OCI-LY7 (cell line): ENCODE measurements around the gene GAB4. TPM values are rescaled to one million over a fixed set of nuclear protein-coding genes. Genes with fewer than 3 reads are reported as not detected.

Experiments
- Bru-seq: library from RNA; stranded (reverse); fragments of 400-500 nt; gene quantifications from one replicate; lab custom pipeline; 2021; lab: Mats Ljungman, UMichigan
- BruChase-seq, 2 experiments: library from RNA; stranded (reverse); fragments of 400-500 nt; gene quantifications; one replicate each; lab custom pipeline; 2021; lab: Mats Ljungman, UMichigan
- BruUV-seq: library from RNA; stranded (reverse); fragments of 400-500 nt; replicated peaks from 2 replicates; lab custom pipeline; 2021; lab: Mats Ljungman, UMichigan
- CTCF ChIA-PET: fragments of 300-600 bp; sonication (Branson Sonifier 250); formaldehyde crosslinking; loops from one replicate; lab custom pipeline; 2022; ENCODE audit warnings: antibody characterized with exemption; ENCODE audit not compliant: unreplicated experiment; lab: Charles Lee
- POLR2A ChIA-PET: fragments of 300-600 bp; sonication (Branson Sonifier 250); formaldehyde crosslinking; loops from one replicate; lab custom pipeline; 2022; ENCODE audit warnings: antibody characterized with exemption; lab: Charles Lee
- DNase-seq: peaks from one replicate; pipeline ENCODE4 v3.0.0-alpha.2; 2015; ENCODE audit warnings: low spot score
- H2AFZ ChIP-seq: fragments of 200-600 bp; sonication (generic), shearing (Covaris generic); 2 replicates; pipeline ENCODE4 v1.6.1; 2014; ENCODE audit warnings: mild to moderate bottlenecking, antibody characterized with exemption, low read length, moderate library complexity
- H3K27ac ChIP-seq: fragments of 200-600 bp; sonication (generic); 2 replicates; pipeline ENCODE4 v1.5.1; 2014; ENCODE audit warnings: mixed run types, low read depth, mild to moderate bottlenecking, moderate library complexity, low read length, inconsistent platforms; ENCODE audit not compliant: poor library complexity, severe bottlenecking
- H3K36me3 ChIP-seq: fragments of 200-600 bp; sonication (generic); 2 replicates; pipeline ENCODE4 v1.6.1; 2014; ENCODE audit warnings: mild to moderate bottlenecking, antibody characterized with exemption, low read length, moderate library complexity, mixed read lengths; ENCODE audit not compliant: insufficient read depth
- H3K4me1 ChIP-seq: fragments of 200-600 bp; sonication (generic); 2 replicates; pipeline ENCODE4 v1.5.1; 2014; ENCODE audit warnings: mild to moderate bottlenecking, low read length; ENCODE audit not compliant: insufficient read depth, poor library complexity, severe bottlenecking
- H3K4me2 ChIP-seq: fragments of 200-600 bp; sonication (generic); 2 replicates; pipeline ENCODE4 v1.6.1; 2014; ENCODE audit warnings: mild to moderate bottlenecking, low read length
- H3K4me3 ChIP-seq: fragments of 200-600 bp; sonication (generic); 2 replicates; pipeline ENCODE4 v1.5.1; 2014; ENCODE audit warnings: mild to moderate bottlenecking, low read depth, low read length; ENCODE audit not compliant: poor library complexity, severe bottlenecking
- H3K79me2 ChIP-seq: fragments of 200-600 bp; sonication (generic); 2 replicates; pipeline ENCODE4 v1.6.1; 2016; ENCODE audit warnings: low read depth, mild to moderate bottlenecking, low read length, moderate library complexity, mixed read lengths; ENCODE audit not compliant: insufficient read depth
- H3K9me2 ChIP-seq: fragments of 200-600 bp; sonication (generic); 2 replicates; pipeline ENCODE4 v1.6.1; 2016; ENCODE audit warnings: mild to moderate bottlenecking, low read length, mixed read lengths; ENCODE audit not compliant: insufficient read depth
- H3K9me3 ChIP-seq: fragments of 200-600 bp; sonication (generic); 2 replicates; pipeline ENCODE4 v1.6.1; 2014; ENCODE audit warnings: mild to moderate bottlenecking, mixed run types, low read length, mixed read lengths
- H4K20me1 ChIP-seq: fragments of 200-600 bp; sonication (generic); 2 replicates; pipeline ENCODE4 v1.6.1; 2014; ENCODE audit warnings: mild to moderate bottlenecking, antibody characterized with exemption, low read length, moderate library complexity, mixed read lengths; ENCODE audit not compliant: insufficient read depth
- EZH2phosphoT487 ChIP-seq: fragments of 200-600 bp; sonication (generic); IDR thresholded peaks from 2 replicates; pipeline ENCODE4 v1.6.1; 2018; ENCODE audit warnings: low read depth, borderline replicate concordance, mild to moderate bottlenecking, mixed run types, antibody characterized with exemption, low read length, moderate library complexity, mixed read lengths
- intact Hi-C: fragments of 100-400 bp; cut with micrococcal nuclease; formaldehyde crosslinking; loops from one replicate; pipeline ENCODE4 v1.10.0; 2022; ENCODE audit not compliant: unreplicated experiment
- long read RNA-seq: library from polyadenylated mRNA; stranded (forward); transcript quantifications from one replicate; pipeline ENCODE4 v2.0.0, GENCODE V29; 2022
- total RNA-seq, 2 experiments: library from RNA; depleted of rRNA in 1 of 2; stranded (reverse); fragments of >200 nt in 1 of 2; shearing (Covaris generic) in 1 of 2; gene quantifications; 2 replicates each; pipeline ENCODE4 v1.2.3, GENCODE V29; 2014 to 2022
- TF ChIP-seq, protein P1 (sequence below): fragments of 200-600 bp; sonication (generic); conservative IDR thresholded peaks from 2 replicates; pipeline ENCODE4 v1.5.1; 2014; ENCODE audit warnings: mild to moderate bottlenecking, antibody characterized with exemption, low read length, moderate library complexity, mixed read lengths

Gene GAB4, protein sequence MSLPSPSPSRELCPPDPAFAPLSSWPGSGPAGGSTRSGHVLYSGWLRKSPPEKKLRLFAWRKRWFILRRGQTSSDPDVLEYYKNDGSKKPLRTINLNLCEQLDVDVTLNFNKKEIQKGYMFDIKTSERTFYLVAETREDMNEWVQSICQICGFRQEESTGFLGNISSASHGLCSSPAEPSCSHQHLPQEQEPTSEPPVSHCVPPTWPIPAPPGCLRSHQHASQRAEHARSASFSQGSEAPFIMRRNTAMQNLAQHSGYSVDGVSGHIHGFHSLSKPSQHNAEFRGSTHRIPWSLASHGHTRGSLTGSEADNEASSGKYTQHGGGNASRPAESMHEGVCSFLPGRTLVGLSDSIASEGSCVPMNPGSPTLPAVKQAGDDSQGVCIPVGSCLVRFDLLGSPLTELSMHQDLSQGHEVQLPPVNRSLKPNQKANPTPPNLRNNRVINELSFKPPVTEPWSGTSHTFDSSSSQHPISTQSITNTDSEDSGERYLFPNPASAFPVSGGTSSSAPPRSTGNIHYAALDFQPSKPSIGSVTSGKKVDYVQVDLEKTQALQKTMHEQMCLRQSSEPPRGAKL
- total RNA-seq (2014; rRNA removed; shearing (Covaris generic)) (not detected in 2 replicates), total RNA-seq (2022) (not detected in 2 replicates), Bru-seq, nascent RNA (not detected), BruChase-seq, experiment 1, labeled RNA remaining after a 6-hour chase (not detected), BruChase-seq, experiment 2, labeled RNA remaining after a 2-hour chase (not detected)
- long read RNA-seq = 0 reads

DNA sequence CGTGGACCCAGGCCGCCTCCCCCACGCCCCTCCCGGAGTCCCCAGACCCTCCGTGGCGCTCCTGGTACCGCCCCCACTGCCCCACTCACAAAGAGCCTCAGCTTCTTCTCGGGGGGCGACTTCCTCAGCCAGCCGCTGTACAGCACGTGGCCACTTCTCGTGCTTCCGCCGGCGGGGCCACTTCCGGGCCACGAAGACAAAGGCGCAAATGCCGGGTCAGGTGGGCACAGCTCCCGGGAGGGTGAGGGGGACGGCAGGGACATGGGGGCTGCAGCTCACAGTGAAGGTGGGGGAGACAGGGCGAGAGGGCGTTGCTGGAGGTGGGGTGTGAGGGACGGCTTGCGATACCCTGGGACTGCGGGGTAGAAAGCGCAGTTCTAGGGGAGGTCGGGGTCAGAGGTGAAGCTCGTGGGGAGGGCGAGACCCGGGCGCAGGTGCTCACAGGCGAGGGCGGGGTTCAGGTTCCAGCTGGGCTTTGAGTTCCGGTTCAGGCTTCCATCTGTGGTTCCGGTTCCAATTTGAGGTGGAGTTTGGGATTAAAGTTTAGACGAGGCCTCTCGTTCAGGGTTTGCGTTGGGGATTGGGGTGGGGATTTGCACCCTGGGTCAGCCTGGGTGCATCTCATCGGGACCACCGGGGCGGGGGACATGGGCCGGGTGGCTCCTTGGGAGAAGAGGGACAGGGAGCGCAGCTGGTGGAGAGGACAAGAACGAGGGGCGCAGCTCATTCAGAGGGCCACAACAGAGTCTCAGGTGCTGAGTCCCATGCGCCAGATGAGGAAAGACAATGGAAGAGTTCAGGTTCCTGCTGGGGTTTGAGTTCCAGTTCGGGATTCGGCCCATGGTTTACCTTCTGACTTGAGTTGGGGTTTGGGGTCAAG is at the start of gene GAB4:
GAB4 (minus strand) TSS at position 371 of the 880 bp plus-strand sequence; CDS start at position 263, 108 bp downstream.
- H3K4me3 ChIP-seq = no peak within 1 kb of the TSS
- no peaks in the 10 kb centered on the region for H4K20me1 ChIP-seq
- H3K4me2 ChIP-seq = no peak within 1 kb of the TSS
- no peaks in the 10 kb centered on the region for H3K9me2 ChIP-seq
- TF ChIP-seq EZH2phosphoT487 = no peak
- no peaks in the 10 kb centered on the region for H3K36me3 ChIP-seq
- no peaks in the 10 kb centered on the region for H3K4me1 ChIP-seq
- ChIA-PET CTCF (no interaction called here), POLR2A (no interaction called here)
- no peaks in the 10 kb centered on the region for H3K79me2 ChIP-seq
- no TSS peak for BruUV-seq
- H3K27ac ChIP-seq = no peak within 1 kb of the TSS
- no peak within 1 kb of the TSS for H2AFZ ChIP-seq
- intact Hi-C loops = no loop called here
- DNase-seq = no peak
- H3K9me3 ChIP-seq = no peaks in the 10 kb centered on the region

DNA sequence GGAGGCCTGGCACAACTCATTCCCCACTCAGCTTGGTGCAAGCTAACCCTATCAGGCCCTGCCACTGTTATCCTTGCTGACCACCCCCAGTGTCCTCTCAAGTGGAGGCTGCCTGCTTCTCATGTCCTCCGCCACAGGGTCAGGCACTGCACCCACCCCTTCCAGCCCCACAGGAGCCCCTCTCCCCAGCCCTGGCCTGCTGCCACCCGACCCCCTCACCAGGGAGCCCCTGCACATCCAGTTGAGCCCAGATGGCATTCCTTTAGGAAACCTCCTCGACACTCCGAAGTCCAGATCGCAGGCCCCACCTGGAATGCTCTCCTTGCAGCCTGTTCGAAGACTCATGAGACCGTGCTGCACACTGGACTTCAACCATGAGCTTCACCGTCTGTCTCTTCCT is 48.8 kb upstream of the GAB4 start:
- ChIA-PET CTCF (no interaction called here), POLR2A (no interaction called here)
- Histone ChIP-seq H2AFZ (no peak overlapping the region), H3K4me3 (no peak overlapping the region), H3K79me2 (no peaks in the 10 kb centered on the region), H3K36me3 (peaks cover 34% of the 10 kb centered on the region), H4K20me1 (no peaks in the 10 kb centered on the region), H3K27ac (no peak overlapping the region), H3K9me2 (no peaks in the 10 kb centered on the region), H3K9me3 (no peaks in the 10 kb centered on the region), H3K4me1 (no peaks in the 10 kb centered on the region), H3K4me2 (no peak overlapping the region)
- TF ChIP-seq, protein P1, sequence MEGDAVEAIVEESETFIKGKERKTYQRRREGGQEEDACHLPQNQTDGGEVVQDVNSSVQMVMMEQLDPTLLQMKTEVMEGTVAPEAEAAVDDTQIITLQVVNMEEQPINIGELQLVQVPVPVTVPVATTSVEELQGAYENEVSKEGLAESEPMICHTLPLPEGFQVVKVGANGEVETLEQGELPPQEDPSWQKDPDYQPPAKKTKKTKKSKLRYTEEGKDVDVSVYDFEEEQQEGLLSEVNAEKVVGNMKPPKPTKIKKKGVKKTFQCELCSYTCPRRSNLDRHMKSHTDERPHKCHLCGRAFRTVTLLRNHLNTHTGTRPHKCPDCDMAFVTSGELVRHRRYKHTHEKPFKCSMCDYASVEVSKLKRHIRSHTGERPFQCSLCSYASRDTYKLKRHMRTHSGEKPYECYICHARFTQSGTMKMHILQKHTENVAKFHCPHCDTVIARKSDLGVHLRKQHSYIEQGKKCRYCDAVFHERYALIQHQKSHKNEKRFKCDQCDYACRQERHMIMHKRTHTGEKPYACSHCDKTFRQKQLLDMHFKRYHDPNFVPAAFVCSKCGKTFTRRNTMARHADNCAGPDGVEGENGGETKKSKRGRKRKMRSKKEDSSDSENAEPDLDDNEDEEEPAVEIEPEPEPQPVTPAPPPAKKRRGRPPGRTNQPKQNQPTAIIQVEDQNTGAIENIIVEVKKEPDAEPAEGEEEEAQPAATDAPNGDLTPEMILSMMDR = no peak
- TF ChIP-seq EZH2phosphoT487 = no peak
- no peak for DNase-seq
- no TSS peak for BruUV-seq
- intact Hi-C loops = loop anchor here (10.0 kb wide), 1 partner anchor 902 kb away; no protein-coding TSS in a partner anchor

DNA sequence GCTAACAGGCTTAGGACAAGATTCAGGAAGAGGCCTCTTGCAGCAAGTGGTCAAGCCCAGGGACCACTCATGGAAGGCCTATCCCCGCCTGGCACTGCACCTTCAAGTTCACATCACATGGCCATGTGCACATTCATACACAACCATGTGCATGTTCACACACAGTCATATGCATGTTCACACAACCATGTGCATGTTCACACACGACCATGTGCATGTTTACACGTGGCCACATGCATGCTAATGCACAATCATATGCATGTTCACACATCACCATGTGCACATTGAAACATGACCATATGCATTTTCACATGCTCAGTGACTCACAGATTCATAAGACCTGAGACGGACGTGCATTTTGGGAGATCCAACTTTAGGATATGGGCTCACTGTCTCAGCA is 48.0 kb upstream of the GAB4 start:
- CTCF ChIA-PET = no interaction called here
- DNase-seq = no peak
- intact Hi-C loops = loop anchor here (10.0 kb wide), 1 partner anchor 901 kb away; no protein-coding TSS in a partner anchor
- Histone ChIP-seq H3K4me1 (no peaks in the 10 kb centered on the region), H3K79me2 (no peaks in the 10 kb centered on the region), H3K4me3 (no peak overlapping the region), H4K20me1 (no peaks in the 10 kb centered on the region), H3K36me3 (peaks cover 40% of the 10 kb centered on the region), H3K27ac (no peak overlapping the region), H3K4me2 (no peak overlapping the region), H2AFZ (no peak overlapping the region), H3K9me3 (no peaks in the 10 kb centered on the region), H3K9me2 (no peaks in the 10 kb centered on the region)
- POLR2A ChIA-PET = no interaction called here
- no TSS peak for BruUV-seq
- TF ChIP-seq, protein P1 = no peak
- TF ChIP-seq EZH2phosphoT487 = no peak
